ENCODE data around the gene BST1.

GRCh38 chr4:15753786-15754185, 50.9 kb downstream of the BST1 start:
- TF ChIP-seq CTCF (IDR thresholded peaks at IDR 0.05) = no peak
- no peak for TF ChIP-seq EZH2phosphoT487 (IDR thresholded peaks at IDR 0.05)

Data from neural progenitor cell (in vitro differentiated cells).